Islet of Langerhans (tissue), 1 donor: ENCODE measurements around the gene EMILIN2.

Experiments
- FAIRE-seq: peaks from one replicate; lab custom pipeline; 2011; peaks lifted over from hg19 to GRCh38; lab: Jason Lieb, UNC

The EMILIN2 gene

GRCh38 chr18:2916184-2916583, 69.4 kb downstream of the EMILIN2 start:
- FAIRE-seq: no peak

GRCh38 chr18:2917259-2918047, 70.6 kb downstream of the EMILIN2 start:
- FAIRE-seq: no peak

- no peak for FAIRE-seq
Observed at GRCh38 chr18:2918761-2919550, 72.2 kb downstream of the EMILIN2 start.

- FAIRE-seq: no peak
Observed at GRCh38 chr18:2919600-2919999, 72.8 kb downstream of the EMILIN2 start.

DNA sequence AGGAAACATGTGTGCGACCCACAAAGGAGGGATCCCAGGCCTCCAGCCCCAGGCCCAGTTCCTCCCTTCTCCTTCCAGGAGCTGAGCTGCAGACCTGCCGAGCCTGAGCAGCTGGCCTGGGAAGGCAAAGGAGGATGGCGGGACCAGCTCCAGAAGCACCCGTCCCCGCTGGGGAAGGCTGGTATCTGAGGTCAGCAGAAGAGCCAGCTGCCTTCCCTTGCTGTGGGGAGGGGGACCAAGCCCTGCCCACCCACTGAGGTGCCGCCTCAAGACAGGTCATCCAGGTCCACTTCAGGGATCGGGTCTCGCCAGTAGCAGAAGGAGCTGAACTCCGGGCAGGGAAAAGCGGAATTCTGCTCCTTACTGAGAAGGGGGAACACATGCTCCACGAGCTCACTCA, 73.2 kb downstream of the EMILIN2 start:
- FAIRE-seq: no peak

DNA sequence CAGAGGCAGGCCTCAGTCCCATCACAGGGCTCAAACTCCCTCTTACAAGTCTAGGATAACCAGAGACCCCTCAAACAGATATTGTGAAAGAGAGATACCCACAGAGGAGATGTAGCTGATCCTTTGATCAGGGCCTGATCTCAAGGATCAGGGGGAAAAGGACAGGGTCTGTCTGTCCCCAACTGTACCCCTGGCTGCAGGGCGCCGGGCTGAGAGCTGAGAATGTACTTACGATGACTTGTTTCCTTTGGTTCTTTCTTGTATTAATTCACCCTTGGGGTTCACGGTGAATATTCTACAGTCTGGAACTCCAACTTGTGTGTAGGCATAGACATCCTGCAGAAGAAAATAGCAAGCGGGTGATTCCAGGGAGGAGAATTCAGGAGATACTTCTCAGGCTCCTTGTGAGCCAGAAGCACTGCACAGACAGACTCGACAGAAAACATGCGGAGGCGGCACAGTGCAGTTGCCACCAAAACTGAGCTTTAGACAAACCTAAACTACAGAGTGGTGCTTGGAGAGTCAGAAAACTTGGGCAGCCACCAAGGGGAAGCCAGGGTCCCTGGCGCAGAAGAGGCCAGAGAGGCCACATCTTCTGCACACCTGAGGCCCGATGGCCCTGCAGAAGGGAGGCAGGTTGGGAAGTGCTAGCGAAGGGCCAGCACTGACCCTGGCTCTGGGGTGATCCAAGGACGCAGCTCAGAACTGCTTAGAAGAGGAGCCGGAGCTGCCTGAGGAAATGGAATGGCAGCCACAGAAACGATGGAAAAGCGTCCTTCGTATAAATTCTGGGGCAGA, 73.9 kb downstream of the EMILIN2 start:
- no peak for FAIRE-seq

DNA sequence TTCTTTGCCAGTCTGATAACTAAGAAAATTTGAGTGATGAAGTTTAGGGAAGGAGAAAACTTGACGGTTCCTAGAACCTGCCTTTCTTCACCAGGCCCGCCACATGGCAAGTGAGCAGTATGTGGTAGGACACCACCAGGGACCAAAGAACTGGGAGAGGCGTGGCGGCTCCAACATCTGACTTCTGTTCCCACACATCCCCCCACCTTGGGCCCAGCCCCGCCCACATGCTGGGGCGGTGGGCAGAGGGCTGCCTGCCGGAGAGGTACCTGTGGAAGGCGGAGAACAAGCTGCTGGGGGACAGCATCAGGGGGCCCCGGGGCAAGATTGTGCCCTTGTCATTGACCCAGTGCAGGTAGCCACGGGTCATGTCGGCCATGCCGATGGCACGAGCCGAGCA, 75.0 kb downstream of the EMILIN2 start:
- FAIRE-seq: no peak

DNA sequence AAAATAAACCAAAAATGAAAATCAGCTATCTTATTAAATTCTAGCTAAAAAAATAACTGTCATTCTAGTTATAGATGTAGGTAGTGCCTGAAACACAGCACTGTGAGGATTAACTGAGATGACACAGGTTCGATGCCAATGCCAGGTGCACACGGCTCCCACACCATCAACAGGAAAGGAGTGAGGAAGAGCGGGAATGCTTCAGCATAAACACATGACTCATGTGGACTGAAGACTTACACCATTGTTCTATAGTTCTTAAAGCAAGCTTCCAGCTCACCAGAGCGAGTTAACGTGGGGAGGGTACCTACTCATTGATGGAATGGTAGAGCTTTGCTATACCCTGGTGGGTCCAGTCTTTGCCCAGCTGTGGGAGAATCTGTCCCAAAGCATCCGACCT, 76.7 kb downstream of the EMILIN2 start:
- FAIRE-seq: no peak

GRCh38 chr18:2924920-2925319, 78.1 kb downstream of the EMILIN2 start:
- no peak for FAIRE-seq

DNA sequence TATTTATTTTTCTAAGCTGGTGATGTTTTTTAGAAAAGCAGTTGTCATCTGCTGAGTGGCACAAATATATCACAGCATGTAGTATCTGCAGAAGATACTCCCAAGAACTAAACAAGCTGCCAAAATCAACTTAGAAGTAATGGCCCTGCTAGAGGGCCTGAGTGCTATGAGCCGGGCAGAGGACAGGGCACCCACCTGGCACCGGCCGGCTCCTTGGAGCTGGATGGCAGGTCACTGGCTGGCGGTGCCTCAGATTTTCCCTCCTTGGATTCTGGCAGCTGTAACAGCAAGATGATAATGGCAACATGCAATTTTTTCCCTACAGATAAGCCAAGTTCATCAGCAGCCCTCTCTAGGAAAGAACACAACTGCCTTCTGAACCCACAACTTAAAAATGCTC, 79.7 kb downstream of the EMILIN2 start:
- FAIRE-seq: no peak

- no peak for FAIRE-seq
Observed at GRCh38 chr18:2927745-2928144, 80.9 kb downstream of the EMILIN2 start.

DNA sequence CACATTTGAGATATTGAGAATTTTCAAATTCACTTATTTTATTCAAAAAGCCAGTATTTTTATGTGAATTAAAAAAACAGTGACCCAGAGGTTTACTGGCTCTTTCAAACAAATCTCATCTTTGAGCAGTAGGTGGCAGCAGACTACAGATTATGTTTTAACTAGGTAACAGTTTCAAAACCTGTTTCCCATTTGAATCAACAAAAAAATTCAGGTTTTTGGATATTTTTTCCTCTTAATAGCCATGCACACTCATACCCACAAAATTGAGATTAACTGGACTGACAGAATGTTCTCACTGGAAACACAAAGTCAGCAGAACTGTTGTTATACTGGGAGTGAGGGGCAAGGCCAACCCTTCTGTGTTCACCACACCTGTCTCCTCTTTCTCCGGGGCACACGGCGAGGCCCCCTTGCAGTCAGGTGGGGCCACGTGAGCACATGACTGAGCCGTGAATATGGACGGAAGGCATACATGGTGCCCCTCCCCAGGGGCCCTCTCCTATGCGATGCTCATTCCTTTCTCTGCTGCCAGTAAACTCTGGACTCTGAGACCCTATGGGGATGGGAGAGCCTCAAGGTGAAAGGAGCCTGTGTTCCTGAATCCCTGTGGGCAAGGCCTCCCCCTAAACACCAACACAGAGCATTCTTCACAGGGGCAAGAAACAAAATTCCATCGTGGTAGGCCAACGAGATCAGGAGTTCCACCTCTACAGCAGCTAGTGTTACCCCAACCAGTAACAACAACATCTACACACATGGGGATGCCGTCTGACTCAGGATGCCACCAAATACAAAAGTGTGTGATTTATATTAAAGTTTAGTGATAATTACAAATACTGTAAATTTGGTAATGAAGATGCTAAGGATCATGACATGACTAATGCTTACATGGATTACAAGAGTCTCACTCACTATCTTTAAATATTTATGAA, 85.7 kb downstream of the EMILIN2 start:
- peak; percentile 98 for FAIRE-seq

DNA sequence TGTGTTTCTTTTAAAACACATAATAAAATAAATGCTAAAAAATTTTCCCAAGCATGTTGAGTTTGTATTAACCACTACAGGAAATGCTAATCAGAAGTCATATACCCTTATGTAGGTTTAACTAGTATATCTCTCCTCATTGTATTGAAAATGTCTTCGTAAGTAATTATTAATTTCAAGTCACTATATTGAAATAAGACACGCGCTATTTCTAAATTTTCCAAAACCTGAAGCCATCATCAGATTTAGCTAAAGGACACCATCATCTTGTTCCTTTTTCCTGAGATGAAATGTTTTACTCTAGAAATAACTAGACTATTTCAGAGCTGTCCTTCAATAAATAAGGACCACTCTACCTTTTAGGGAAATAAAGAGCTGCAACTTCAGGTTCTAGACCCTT, 87.2 kb downstream of the EMILIN2 start:
- no peak for FAIRE-seq

DNA sequence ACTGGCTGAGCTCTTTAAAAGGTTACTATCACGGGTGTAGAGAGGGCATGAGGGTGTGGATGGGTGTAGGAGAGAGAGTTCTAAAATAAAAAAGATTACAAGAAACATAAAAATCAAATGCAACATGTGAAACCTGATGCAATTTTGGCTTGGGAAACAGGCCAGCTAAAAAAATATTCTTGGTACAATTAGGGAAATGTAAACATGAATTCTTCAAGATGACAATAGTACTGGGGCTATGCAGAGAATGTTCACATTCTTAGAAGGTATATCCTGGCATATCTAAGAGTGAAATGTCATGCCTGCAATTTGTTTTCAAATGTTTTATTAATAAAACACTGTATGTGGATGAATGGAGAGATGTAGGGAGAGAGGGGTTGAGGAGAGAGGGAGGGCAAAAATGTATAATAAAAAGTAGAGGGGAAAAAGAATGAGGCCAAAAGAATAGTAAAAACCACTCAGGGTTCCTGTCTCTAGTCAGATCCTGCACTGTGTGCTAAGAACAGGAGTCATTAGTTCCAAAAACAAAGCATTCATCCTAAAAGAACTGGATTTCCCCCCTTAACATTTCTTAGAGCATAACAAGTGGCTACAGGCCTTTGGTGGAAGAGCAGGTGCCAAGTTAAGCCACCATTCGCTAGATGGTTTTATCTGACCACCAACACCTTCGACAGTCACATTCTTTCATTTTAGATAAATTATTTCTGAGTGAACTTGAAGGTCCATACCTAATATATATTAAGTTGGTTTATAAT, 88.8 kb downstream of the EMILIN2 start:
- no peak for FAIRE-seq

GRCh38 chr18:2939317-2939716, 92.5 kb downstream of the EMILIN2 start:
- FAIRE-seq: peak; percentile 9

GRCh38 chr18:2948038-2948437, 101.2 kb downstream of the EMILIN2 start:
- peak; percentile 93 for FAIRE-seq

- no peak for FAIRE-seq
Observed at GRCh38 chr18:2952605-2953004, 105.8 kb downstream of the EMILIN2 start.

GRCh38 chr18:2953935-2954653, 107.3 kb downstream of the EMILIN2 start:
- no peak for FAIRE-seq

GRCh38 chr18:2954869-2955645, 108.3 kb downstream of the EMILIN2 start:
- no peak for FAIRE-seq
